IMR-90 (cell line): ENCODE results near the gene CFDP1. TPM values are rescaled to one million over a fixed set of nuclear protein-coding genes. Genes with fewer than 3 reads are reported as not detected.

Source experiments
- ATAC-seq: fragments of 200-7000 bp; cut with Tn5 transposase; 2 replicates; pipeline ENCODE4 v1.9.1; 2020; ENCODE audit warnings: low read depth, mild to moderate bottlenecking, moderate library complexity
- BruUV-seq: library from RNA; stranded (reverse); fragments of 400-500 nt; replicated peaks from 2 replicates; lab custom pipeline; 2021; lab: Mats Ljungman, UMichigan
- CTCF ChIA-PET: fragments of 300-600 bp; formaldehyde crosslinking; extraction: SDS; loops from one replicate; lab custom pipeline; 2021; ENCODE audit warnings: antibody characterized with exemption; lab: Yijun Ruan, JAX
- POLR2A ChIA-PET: fragments of 300-600 bp; sonication (Branson Sonifier 250); formaldehyde crosslinking; loops from one replicate; lab custom pipeline; 2022; ENCODE audit warnings: antibody characterized with exemption; ENCODE audit not compliant: unreplicated experiment; lab: Charles Lee
- DNase-seq: peaks from one replicate; pipeline ENCODE4 v3.0.0; 2013
- H2AFZ ChIP-seq: replicated peaks from 2 replicates; pipeline ENCODE3; 2013; ENCODE audit warnings: low read length, mild to moderate bottlenecking; ENCODE audit not compliant: poor library complexity
- H2AK5ac ChIP-seq: 2 replicates; pipeline ENCODE4 v1.6.1; 2013; ENCODE audit warnings: low read depth, low read length, inconsistent platforms
- H2AK9ac ChIP-seq: replicated peaks from 2 replicates; pipeline ENCODE3; 2013; ENCODE audit warnings: mild to moderate bottlenecking, low read depth, low read length, moderate library complexity; ENCODE audit not compliant: poor library complexity
- H2BK120ac ChIP-seq: 2 replicates; pipeline ENCODE4 v1.6.1; 2013; ENCODE audit warnings: low read depth, low read length, inconsistent platforms
- H2BK15ac ChIP-seq: 3 replicates; pipeline ENCODE4 v1.6.1; 2013; ENCODE audit warnings: low read depth, low read length, inconsistent platforms
- H2BK20ac ChIP-seq: 2 replicates; pipeline ENCODE4 v1.6.1; 2013; ENCODE audit warnings: low read depth, mild to moderate bottlenecking, inconsistent platforms, low read length, moderate library complexity
- H2BK5ac ChIP-seq: 2 replicates; pipeline ENCODE4 v1.6.1; 2013; ENCODE audit warnings: mild to moderate bottlenecking, low read depth, low read length, inconsistent platforms; ENCODE audit not compliant: poor library complexity, severe bottlenecking
- H3K14ac ChIP-seq: replicated peaks from 2 replicates; pipeline ENCODE4 v1.6.1; 2013; ENCODE audit warnings: low read depth, low read length, inconsistent platforms
- H3K18ac ChIP-seq: 2 replicates; pipeline ENCODE4 v1.6.1; 2013; ENCODE audit warnings: low read depth, low read length, control low read depth
- H3K23ac ChIP-seq: 2 replicates; pipeline ENCODE4 v1.6.1; 2013; ENCODE audit warnings: low read depth, low read length, inconsistent platforms
- H3K27ac ChIP-seq: 2 replicates; pipeline ENCODE4 v1.5.1; 2013; ENCODE audit warnings: mild to moderate bottlenecking, control low read depth, low read length; ENCODE audit not compliant: insufficient read depth
- H3K27me3 ChIP-seq: 2 replicates; pipeline ENCODE4 v1.6.1; 2013; ENCODE audit warnings: low read length; ENCODE audit not compliant: control insufficient read depth, insufficient read depth
- H3K36me3 ChIP-seq: 2 replicates; pipeline ENCODE4 v1.6.1; 2013; ENCODE audit warnings: low read length, mixed read lengths; ENCODE audit not compliant: control insufficient read depth, insufficient read depth
- H3K4ac ChIP-seq: 2 replicates; pipeline ENCODE4 v1.6.1; 2013; ENCODE audit warnings: low read depth, low read length, inconsistent platforms
- H3K4me1 ChIP-seq: 2 replicates; pipeline ENCODE4 v1.6.1; 2013; ENCODE audit warnings: low read length, mixed read lengths; ENCODE audit not compliant: control insufficient read depth, insufficient read depth
- H3K4me2 ChIP-seq: 2 replicates; pipeline ENCODE4 v1.6.1; 2013; ENCODE audit warnings: low read depth, mild to moderate bottlenecking, control low read depth, low read length, moderate library complexity
- H3K4me3 ChIP-seq: 2 replicates; pipeline ENCODE4 v1.5.1; 2013; ENCODE audit warnings: low read depth, mild to moderate bottlenecking, control low read depth, low read length, moderate library complexity; ENCODE audit not compliant: insufficient read depth
- H3K56ac ChIP-seq: 2 replicates; pipeline ENCODE4 v1.6.1; 2013; ENCODE audit warnings: low read length, inconsistent platforms; ENCODE audit not compliant: insufficient read depth; ENCODE audit errors: extremely low read depth
- H3K79me1 ChIP-seq, 2 experiments: 2 replicates each; pipeline ENCODE4 v1.6.1; 2013; ENCODE audit warnings: low read length in 2 of 2, inconsistent platforms in 1 of 2, low read depth in 1 of 2
- H3K9ac ChIP-seq: 2 replicates; pipeline ENCODE4 v1.6.1; 2013; ENCODE audit warnings: low read depth, low read length, control low read depth
- H3K9me1 ChIP-seq: 2 replicates; pipeline ENCODE4 v1.6.1; 2013; ENCODE audit warnings: low read length, inconsistent platforms; ENCODE audit not compliant: insufficient read depth
- H3K9me3 ChIP-seq: 2 replicates; pipeline ENCODE4 v1.6.1; 2013; ENCODE audit warnings: low read length; ENCODE audit not compliant: control insufficient read depth, insufficient read depth
- H4K20me1 ChIP-seq: 2 replicates; pipeline ENCODE4 v1.6.1; 2013; ENCODE audit warnings: low read length, inconsistent platforms; ENCODE audit not compliant: insufficient read depth
- H4K5ac ChIP-seq: 2 replicates; pipeline ENCODE4 v1.6.1; 2013; ENCODE audit warnings: mild to moderate bottlenecking, low read depth, low read length, control low read depth
- H4K8ac ChIP-seq, 2 experiments: 2 replicates each; pipeline ENCODE4 v1.6.1; 2013; ENCODE audit warnings: low read depth in 2 of 2, low read length in 2 of 2, control low read depth in 1 of 2, inconsistent platforms in 1 of 2
- H4K91ac ChIP-seq: 2 replicates; pipeline ENCODE4 v1.6.1; 2013; ENCODE audit warnings: low read depth, low read length, inconsistent platforms; ENCODE audit not compliant: insufficient read depth
- BHLHE40 ChIP-seq: fragments of 150-350 bp; IDR thresholded peaks from 2 replicates; pipeline ENCODE4 v1.6.1; 2016; ENCODE audit warnings: mild to moderate bottlenecking, low read depth, low read length
- CHD1 ChIP-seq: IDR thresholded peaks from 2 replicates; pipeline ENCODE4 v1.6.1; 2012; ENCODE audit warnings: low read depth, low read length, improper control_type of control experiment
- ELK1 ChIP-seq: fragments of 150-350 bp; IDR thresholded peaks from 2 replicates; pipeline ENCODE4 v1.6.1; 2016; ENCODE audit warnings: low read depth, mild to moderate bottlenecking, low read length, moderate library complexity, borderline replicate concordance
- FOS ChIP-seq: fragments of 150-350 bp; IDR thresholded peaks from 2 replicates; pipeline ENCODE4 v1.6.1; 2016; ENCODE audit warnings: low read depth, low read length
- MAFK ChIP-seq: IDR thresholded peaks from 2 replicates; pipeline ENCODE4 v1.6.1; 2012; ENCODE audit warnings: low read depth, low read length, improper control_type of control experiment
- MAZ ChIP-seq: IDR thresholded peaks from 2 replicates; pipeline ENCODE4 v1.6.1; 2012; ENCODE audit warnings: low read depth, mild to moderate bottlenecking, low read length, improper control_type of control experiment, moderate library complexity, borderline replicate concordance
- MXI1 ChIP-seq: IDR thresholded peaks from 2 replicates; pipeline ENCODE4 v1.6.1; 2012; ENCODE audit warnings: low read depth, mild to moderate bottlenecking, low read length, moderate library complexity, borderline replicate concordance
- NFE2L2 ChIP-seq: fragments of 150-350 bp; IDR thresholded peaks from 2 replicates; pipeline ENCODE4 v1.6.1; 2016; ENCODE audit warnings: low read depth, mild to moderate bottlenecking, low read length
- POLR2A ChIP-seq: IDR thresholded peaks from 2 replicates; pipeline ENCODE4 v1.6.1; 2012; ENCODE audit warnings: mild to moderate bottlenecking, low read depth, low read length
- RAD21 ChIP-seq: IDR thresholded peaks from 2 replicates; pipeline ENCODE4 v1.6.1; 2012; ENCODE audit warnings: low read length, improper control_type of control experiment
- RCOR1 ChIP-seq: IDR thresholded peaks from 2 replicates; pipeline ENCODE4 v1.6.1; 2012; ENCODE audit warnings: mild to moderate bottlenecking, low read length, improper control_type of control experiment; ENCODE audit not compliant: insufficient replicate concordance
- RFX5 ChIP-seq: IDR thresholded peaks from 2 replicates; pipeline ENCODE4 v1.8.0; 2012; ENCODE audit warnings: low read depth, mild to moderate bottlenecking, low read length, moderate library complexity
- SMC3 ChIP-seq: fragments of 150-350 bp; IDR thresholded peaks from 2 replicates; pipeline ENCODE4 v1.6.1; 2016; ENCODE audit warnings: low read depth, mild to moderate bottlenecking, antibody characterized with exemption, low read length, moderate library complexity
- WGBS, 2 experiments: methylation state at CpG; one replicate each; pipeline versions ENCODE4 v1.1.5 to v1.1.7; 2013; ENCODE audit warnings: missing lambda C conversion rate in 2 of 2; ENCODE audit not compliant: insufficient read length in 1 of 2; ENCODE audit errors: extremely low coverage in 2 of 2; 5-methylcytosine and 5-hydroxymethylcytosine counted together
- dilution Hi-C: fragments of 300-500 bp; cut with HindIII; formaldehyde crosslinking; loops from one replicate; pipeline ENCODE4 v1.14.3; 2018; ENCODE audit warnings: low sequenced_read_pairs; ENCODE audit not compliant: unreplicated experiment
- in situ Hi-C: fragments of 300-500 bp; cut with MboI; formaldehyde crosslinking; loops from 3 replicates; pipeline ENCODE4 v1.14.3; 2019; ENCODE audit warnings: low sequenced_read_pairs, inconsistent platforms, mixed read lengths
- intact Hi-C: fragments of 100-400 bp; cut with micrococcal nuclease; formaldehyde crosslinking; loops from 2 replicates; pipeline ENCODE4 v1.10.0; 2022
- polyA plus RNA-seq, 3 experiments: library from polyadenylated mRNA; depleted of rRNA; stranded (reverse); fragments of >200 nt; gene quantifications; 2 replicates each; pipeline ENCODE4 v1.2.3, GENCODE V29; 2012; ENCODE audit warnings: low replicate concordance in 1 of 3
- total RNA-seq: library from RNA; depleted of rRNA; stranded (reverse); fragments of >200 nt; gene quantifications from 2 replicates; pipeline ENCODE4 v1.2.3, GENCODE V29; 2012

Gene CFDP1
- total and polyA plus RNA-seq, 2 of the 4 experiments (the other 2 are of a cell fraction) = 15.6 to 38.7 TPM

- Histone ChIP-seq H3K9me3 (no peaks in the 10 kb centered on the region), H4K20me1 (no peaks in the 10 kb centered on the region), H2BK120ac (no peak overlapping the region), H3K4me3 (no peak overlapping the region), H2BK5ac (no peak overlapping the region), H3K27ac (no peak overlapping the region), H2AK5ac (no peak overlapping the region), H3K36me3 (peaks cover 2% of the 10 kb centered on the region), H4K5ac (no peak overlapping the region), H3K9ac (no peak overlapping the region), H3K56ac (no peak overlapping the region), H3K79me1 (peaks cover under 1 to 14% of the 10 kb centered on the region in 2 experiments; a peak in 3 of 4 replicates), H2BK15ac (no peak overlapping the region), H2AFZ (no peak overlapping the region), H2AK9ac (peak overlapping the region; percentile 10), H4K8ac (no peak overlapping the region), H3K23ac (no peak overlapping the region), H3K4me1 (peaks cover 12% of the 10 kb centered on the region), H3K27me3 (no peaks in the 10 kb centered on the region), H3K4me2 (no peak overlapping the region), H3K18ac (no peak overlapping the region), H3K14ac (no peak overlapping the region), H3K9me1 (peaks cover 5% of the 10 kb centered on the region), H3K4ac (no peak overlapping the region), H4K91ac (no peak overlapping the region), H2BK20ac (no peak overlapping the region)
- intact Hi-C loops (no loop called here), in situ Hi-C loops (no loop called here), dilution Hi-C loops (no loop called here)
- BruUV-seq = no TSS peak
- no peak for TF ChIP-seq RAD21
- TF ChIP-seq MAFK = no peak
- TF ChIP-seq CHD1 = no peak
- no peak for TF ChIP-seq BHLHE40
- TF ChIP-seq NFE2L2 = no peak
- TF ChIP-seq RFX5 = no peak
- TF ChIP-seq RCOR1 = no peak
- TF ChIP-seq MAZ = no peak
- no peak for TF ChIP-seq FOS
- TF ChIP-seq SMC3 = no peak
- TF ChIP-seq POLR2A = no peak
- no peak for TF ChIP-seq MXI1
- no peak for TF ChIP-seq ELK1
- POLR2A ChIA-PET = no interaction called here
- no CpG with 5 or more reads among the region's 6 CpGs for WGBS, 2 experiments
- no peak for DNase-seq
- ATAC-seq = no peak
- CTCF ChIA-PET = no interaction called here
Measured at GRCh38 chr16:75337430-75337829, 95.9 kb downstream of the CFDP1 start.
